ENCODE results near the gene DERL2.

DERL2 gene

DNA sequence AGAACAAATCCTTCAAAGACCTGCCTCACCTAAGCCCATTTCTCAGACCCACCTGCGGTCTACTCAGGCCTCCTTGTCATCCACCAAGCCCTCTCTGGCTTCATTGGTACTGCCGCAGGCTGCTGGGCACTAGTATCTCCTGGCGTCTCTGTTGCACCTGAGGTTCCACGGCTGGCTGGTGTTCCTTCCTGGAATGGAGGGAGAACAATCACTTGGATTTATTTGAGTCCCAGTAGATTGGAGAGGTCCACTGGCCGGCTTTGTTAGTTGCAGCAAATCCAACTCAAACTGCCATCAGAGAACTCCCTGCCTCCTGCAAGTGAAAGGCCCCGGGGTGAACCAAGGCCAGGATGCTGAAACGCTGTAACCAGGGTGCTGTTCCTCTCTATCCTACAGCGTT, 15.7 kb upstream of the DERL2 start:
- no peak overlapping the region for H3K27ac ChIP-seq (ENCODE audit: low read depth in 2 of 2, low read length in 2 of 2)
- H3K9ac ChIP-seq (ENCODE audit: low read depth in 1 of 2, low read length in 2 of 2): no peak overlapping the region
- H3K36me3 ChIP-seq (ENCODE audit: control insufficient read depth in 2 of 2, insufficient read depth in 2 of 2, low read length in 2 of 2): peaks cover 0 to 3% of the 10 kb centered on the region in 2 donors
- peaks cover 0 to 5% of the 10 kb centered on the region in 2 donors for H3K27me3 ChIP-seq (ENCODE audit: control insufficient read depth in 2 of 2, insufficient read depth in 2 of 2, low read length in 2 of 2)
- H3K4me3 ChIP-seq (ENCODE audit: low read length in 2 of 2): no peak overlapping the region
- no peaks in the 10 kb centered on the region for H3K4me1 ChIP-seq (ENCODE audit: control insufficient read depth in 2 of 2, insufficient read depth in 2 of 2, low read length in 2 of 2)
- H3K9me3 ChIP-seq (ENCODE audit: control insufficient read depth in 2 of 2, low read length in 2 of 2): no peaks in the 10 kb centered on the region

DNA sequence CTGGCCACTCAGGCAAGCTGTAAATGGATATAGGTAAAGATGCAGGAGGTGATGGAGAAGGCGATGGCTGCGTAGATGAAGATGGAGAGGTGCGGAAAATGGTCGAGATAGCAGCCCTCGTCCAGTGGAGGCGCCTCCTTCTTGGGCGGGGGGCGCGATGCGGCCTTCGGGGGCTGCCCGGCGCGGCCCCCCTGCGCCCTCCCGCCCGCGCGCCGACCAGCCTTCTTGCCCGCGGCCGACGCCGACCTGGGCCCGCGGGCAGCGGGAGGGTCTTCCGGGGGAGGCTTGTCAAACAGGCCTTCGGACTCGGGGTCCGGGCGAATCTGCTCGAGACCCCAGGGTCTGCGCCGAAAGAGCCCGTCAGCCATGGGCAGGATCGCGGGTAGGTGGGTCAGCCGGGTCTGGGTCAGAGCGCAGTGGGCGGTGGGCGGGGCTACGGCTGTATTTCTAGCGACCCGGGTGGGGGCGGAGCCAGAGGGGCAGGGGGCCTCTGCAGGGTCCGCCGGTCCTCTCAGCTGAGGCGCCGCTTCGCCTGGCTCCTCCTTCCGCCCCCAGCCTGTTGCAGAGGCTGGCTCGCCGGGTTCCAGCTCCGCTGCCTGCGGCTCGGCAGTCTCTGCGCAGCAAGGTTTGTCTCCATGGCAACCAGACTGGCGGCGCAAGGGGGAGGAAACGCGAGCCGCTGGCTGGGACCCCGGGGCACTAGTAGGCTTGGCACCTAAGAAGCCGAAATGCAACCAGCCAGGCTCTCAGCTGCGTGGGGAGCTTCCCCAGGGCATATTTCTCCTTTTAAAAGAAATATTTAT, 14.8 kb upstream of the DERL2 start:
- peaks cover 0 to 3% of the 10 kb centered on the region in 2 donors for H3K36me3 ChIP-seq (ENCODE audit: control insufficient read depth in 2 of 2, insufficient read depth in 2 of 2, low read length in 2 of 2)
- peaks cover 0 to 5% of the 10 kb centered on the region in 2 donors for H3K27me3 ChIP-seq (ENCODE audit: control insufficient read depth in 2 of 2, insufficient read depth in 2 of 2, low read length in 2 of 2)
- H3K9ac ChIP-seq (ENCODE audit: low read depth in 1 of 2, low read length in 2 of 2): peak overlapping the region; percentile 19 to 30
- no peaks in the 10 kb centered on the region for H3K4me1 ChIP-seq (ENCODE audit: control insufficient read depth in 2 of 2, insufficient read depth in 2 of 2, low read length in 2 of 2)
- H3K9me3 ChIP-seq (ENCODE audit: control insufficient read depth in 2 of 2, low read length in 2 of 2): no peaks in the 10 kb centered on the region
- H3K27ac ChIP-seq (ENCODE audit: low read depth in 2 of 2, low read length in 2 of 2): peak overlapping the region in 1 of 2 donors; percentile 23
- peak overlapping the region; percentile 51 for H3K4me3 ChIP-seq (ENCODE audit: low read length in 2 of 2)

DNA sequence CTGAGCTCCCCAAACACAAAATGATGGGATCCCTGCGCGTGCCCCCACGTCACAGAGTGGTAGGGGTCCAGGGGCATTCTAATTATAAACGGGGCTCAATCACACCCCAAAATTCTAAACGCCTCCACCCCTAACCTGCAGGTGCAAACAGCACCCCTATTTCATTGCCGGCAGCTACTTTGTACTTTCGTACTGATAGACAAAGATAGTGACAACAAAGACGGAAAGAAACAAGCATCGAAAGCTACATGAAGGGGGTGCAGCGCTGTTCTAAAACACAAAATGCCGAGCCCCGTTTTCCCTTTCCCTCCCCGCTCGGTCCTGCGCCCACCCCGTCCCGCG, 14.2 kb upstream of the DERL2 start:
- peaks cover 0 to 5% of the 10 kb centered on the region in 2 donors for H3K27me3 ChIP-seq (ENCODE audit: control insufficient read depth in 2 of 2, insufficient read depth in 2 of 2, low read length in 2 of 2)
- H3K9me3 ChIP-seq (ENCODE audit: control insufficient read depth in 2 of 2, low read length in 2 of 2): no peaks in the 10 kb centered on the region
- H3K27ac ChIP-seq (ENCODE audit: low read depth in 2 of 2, low read length in 2 of 2): no peak overlapping the region
- peak overlapping the region; percentile 19 to 30 for H3K9ac ChIP-seq (ENCODE audit: low read depth in 1 of 2, low read length in 2 of 2)
- H3K36me3 ChIP-seq (ENCODE audit: control insufficient read depth in 2 of 2, insufficient read depth in 2 of 2, low read length in 2 of 2): peaks cover 0 to 2% of the 10 kb centered on the region in 2 donors
- peak overlapping the region; percentile 51 for H3K4me3 ChIP-seq (ENCODE audit: low read length in 2 of 2)
- no peaks in the 10 kb centered on the region for H3K4me1 ChIP-seq (ENCODE audit: control insufficient read depth in 2 of 2, insufficient read depth in 2 of 2, low read length in 2 of 2)

DNA sequence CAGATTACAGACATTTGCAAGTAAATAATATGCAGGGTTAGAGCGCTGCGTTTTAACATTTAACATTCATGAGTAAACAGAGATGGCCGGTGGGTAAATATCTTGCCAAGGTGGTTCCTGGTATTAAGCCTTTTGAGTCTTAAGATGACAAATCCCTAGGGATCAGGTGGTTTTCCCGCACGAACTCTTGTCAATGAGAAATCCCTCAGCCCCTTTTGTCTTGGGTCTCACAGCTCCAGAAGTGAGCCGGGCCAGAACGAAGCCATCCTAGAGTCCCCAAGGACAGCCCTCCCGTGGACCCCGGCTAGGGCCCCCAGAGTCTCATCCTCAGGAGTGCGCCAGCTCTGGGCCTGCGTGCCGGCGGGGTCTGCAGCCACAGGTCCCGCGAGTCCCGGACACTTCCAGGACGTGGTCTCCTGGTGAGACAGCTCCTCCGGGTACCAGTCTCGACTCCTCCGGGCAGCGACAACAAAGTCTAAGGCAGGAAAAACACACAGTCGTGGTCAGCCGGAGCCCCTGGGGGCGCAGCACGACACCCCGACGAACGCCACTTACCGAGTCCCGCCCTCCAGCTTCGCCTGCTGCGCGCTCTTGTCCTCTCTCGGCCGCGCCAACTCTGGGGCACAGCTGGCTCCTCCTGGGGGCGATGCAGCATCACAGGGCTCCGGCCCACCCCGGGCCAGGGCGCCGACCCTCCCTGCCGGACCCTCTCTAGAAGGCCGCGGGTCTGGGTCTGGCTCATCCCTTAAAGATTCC, 13.7 kb upstream of the DERL2 start:
- H3K27me3 ChIP-seq (ENCODE audit: control insufficient read depth in 2 of 2, insufficient read depth in 2 of 2, low read length in 2 of 2): peaks cover 0 to 5% of the 10 kb centered on the region in 2 donors
- H3K4me3 ChIP-seq (ENCODE audit: low read length in 2 of 2): peak overlapping the region in 1 of 2 donors; percentile 51
- no peaks in the 10 kb centered on the region for H3K9me3 ChIP-seq (ENCODE audit: control insufficient read depth in 2 of 2, low read length in 2 of 2)
- no peaks in the 10 kb centered on the region for H3K36me3 ChIP-seq (ENCODE audit: control insufficient read depth in 2 of 2, insufficient read depth in 2 of 2, low read length in 2 of 2)
- peak overlapping the region in 1 of 2 donors; percentile 6 for H3K9ac ChIP-seq (ENCODE audit: low read depth in 1 of 2, low read length in 2 of 2)
- no peak overlapping the region for H3K27ac ChIP-seq (ENCODE audit: low read depth in 2 of 2, low read length in 2 of 2)
- no peaks in the 10 kb centered on the region for H3K4me1 ChIP-seq (ENCODE audit: control insufficient read depth in 2 of 2, insufficient read depth in 2 of 2, low read length in 2 of 2)

DNA sequence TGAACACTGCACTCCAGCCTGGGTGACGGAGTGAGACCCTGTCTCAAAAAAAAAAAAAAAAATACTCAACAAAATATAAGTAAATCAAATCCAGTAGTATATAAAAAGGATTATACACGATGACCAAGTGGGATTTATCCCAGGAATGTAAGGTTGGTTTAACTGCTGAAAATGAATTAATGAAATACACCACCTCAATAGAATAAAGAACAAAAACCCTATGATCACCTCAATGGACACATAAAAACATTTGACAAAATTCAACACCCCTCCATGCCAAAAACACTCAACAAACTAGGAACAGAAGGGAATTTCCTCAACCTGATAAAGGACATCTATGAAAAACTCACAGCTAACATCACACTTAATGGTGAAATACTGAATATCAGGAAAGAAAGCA, 7.0 kb upstream of the DERL2 start:
- H3K9ac ChIP-seq (ENCODE audit: low read depth in 1 of 2, low read length in 2 of 2): no peak overlapping the region
- H3K36me3 ChIP-seq (ENCODE audit: control insufficient read depth in 2 of 2, insufficient read depth in 2 of 2, low read length in 2 of 2): peaks cover 9 to 18% of the 10 kb centered on the region in 2 donors
- H3K9me3 ChIP-seq (ENCODE audit: control insufficient read depth in 2 of 2, low read length in 2 of 2): no peaks in the 10 kb centered on the region
- H3K27me3 ChIP-seq (ENCODE audit: control insufficient read depth in 2 of 2, insufficient read depth in 2 of 2, low read length in 2 of 2): no peaks in the 10 kb centered on the region
- H3K4me1 ChIP-seq (ENCODE audit: control insufficient read depth in 2 of 2, insufficient read depth in 2 of 2, low read length in 2 of 2): no peaks in the 10 kb centered on the region
- no peak overlapping the region for H3K27ac ChIP-seq (ENCODE audit: low read depth in 2 of 2, low read length in 2 of 2)
- H3K4me3 ChIP-seq (ENCODE audit: low read length in 2 of 2): no peak overlapping the region

DNA sequence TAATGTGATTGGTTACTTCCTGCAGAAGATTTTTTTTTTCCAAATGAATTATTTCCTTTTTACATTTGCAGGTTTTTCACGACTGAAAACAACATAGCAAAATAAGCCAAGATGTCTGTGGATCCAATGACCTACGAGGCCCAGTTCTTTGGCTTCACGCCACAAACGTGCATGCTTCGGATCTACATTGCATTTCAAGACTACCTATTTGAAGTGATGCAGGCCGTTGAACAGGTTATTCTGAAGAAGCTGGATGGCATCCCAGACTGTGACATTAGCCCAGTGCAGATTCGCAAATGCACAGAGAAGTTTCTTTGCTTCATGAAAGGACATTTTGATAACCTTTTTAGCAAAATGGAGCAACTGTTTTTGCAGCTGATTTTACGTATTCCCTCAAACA, 2.8 kb upstream of the DERL2 start:
- H3K27ac ChIP-seq (ENCODE audit: low read depth in 2 of 2, low read length in 2 of 2): no peak overlapping the region
- no peak overlapping the region for H3K9ac ChIP-seq (ENCODE audit: low read depth in 1 of 2, low read length in 2 of 2)
- peaks cover 12 to 22% of the 10 kb centered on the region in 2 donors for H3K36me3 ChIP-seq (ENCODE audit: control insufficient read depth in 2 of 2, insufficient read depth in 2 of 2, low read length in 2 of 2)
- H3K27me3 ChIP-seq (ENCODE audit: control insufficient read depth in 2 of 2, insufficient read depth in 2 of 2, low read length in 2 of 2): no peaks in the 10 kb centered on the region
- peaks cover 15 to 17% of the 10 kb centered on the region in 2 donors for H3K4me1 ChIP-seq (ENCODE audit: control insufficient read depth in 2 of 2, insufficient read depth in 2 of 2, low read length in 2 of 2)
- H3K9me3 ChIP-seq (ENCODE audit: control insufficient read depth in 2 of 2, low read length in 2 of 2): no peaks in the 10 kb centered on the region
- H3K4me3 ChIP-seq (ENCODE audit: low read length in 2 of 2): no peak overlapping the region

DNA sequence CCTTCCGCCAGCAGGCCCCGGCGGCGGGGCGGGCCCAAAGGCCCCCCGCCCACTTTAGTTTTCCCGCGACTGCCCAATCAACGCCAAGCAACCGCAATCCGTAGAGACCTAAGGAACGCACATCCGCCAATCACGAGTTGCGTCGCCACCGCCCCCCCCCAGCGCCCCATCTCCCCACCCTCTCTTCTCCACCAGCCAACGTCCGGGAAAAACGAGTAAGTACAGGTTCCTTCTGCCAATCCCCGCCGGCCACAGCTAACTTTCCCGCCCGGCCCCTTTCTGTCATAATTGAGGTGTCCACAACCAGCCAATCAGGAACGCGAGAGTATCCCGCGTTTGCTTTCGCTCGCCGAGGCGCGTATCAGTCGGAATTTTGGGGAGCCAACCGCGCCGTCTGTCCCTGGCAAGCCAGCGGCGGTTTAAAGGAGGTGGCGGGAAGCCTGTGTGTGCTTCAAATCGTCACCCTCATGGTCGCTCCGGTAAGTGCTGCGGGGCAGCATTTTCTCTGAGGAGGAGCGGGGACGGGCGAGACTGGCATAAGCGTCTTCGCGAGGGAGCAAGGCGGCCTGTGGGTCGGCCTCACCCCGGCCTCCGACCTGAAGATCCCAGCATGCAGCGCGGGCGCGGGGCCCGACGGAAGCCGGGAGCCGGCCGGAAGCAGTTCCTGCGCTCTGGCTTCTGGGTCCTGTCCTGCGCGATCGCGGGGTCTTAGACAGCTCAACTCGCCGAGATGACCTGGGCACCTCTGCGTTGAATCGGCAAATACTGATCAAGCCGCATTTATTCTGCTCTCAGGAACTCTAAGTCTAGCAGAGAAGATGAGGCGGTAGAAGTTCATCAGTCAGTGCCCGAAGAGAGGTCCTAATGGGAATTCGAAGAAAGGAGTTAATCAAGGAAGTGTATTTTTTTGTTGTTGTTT, 487 bp upstream of the DERL2 start, which contains the start of gene MIS12:
Gene MIS12 (plus strand): TSS at position 361 of the 919 bp plus-strand sequence. CDS start 2,297 bp downstream, outside the sequence.
- H3K36me3 ChIP-seq (ENCODE audit: control insufficient read depth in 2 of 2, insufficient read depth in 2 of 2, low read length in 2 of 2): peaks cover 22 to 35% of the 10 kb centered on the region in 2 donors

DNA sequence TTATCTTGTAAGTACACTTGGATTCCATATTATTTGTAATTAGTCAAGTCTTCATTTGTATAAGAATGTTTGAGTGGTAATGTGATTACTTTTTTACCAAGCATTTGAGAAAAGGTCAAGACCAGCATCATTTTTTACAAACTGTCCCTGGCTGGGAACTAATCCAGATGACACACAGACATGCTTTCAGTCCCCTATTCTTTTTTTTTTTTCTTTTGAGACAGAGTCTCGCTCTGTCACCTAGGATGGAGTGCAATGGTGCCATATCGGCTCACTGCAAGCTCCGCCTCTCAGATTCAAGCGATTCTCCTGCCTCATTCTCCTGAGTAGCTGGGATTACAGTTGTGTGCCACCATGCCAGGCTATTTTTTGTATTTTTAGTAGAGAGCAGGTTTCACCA, 4.5 kb downstream of the DERL2 start:
- Histone ChIP-seq H3K27me3 (ENCODE audit: control insufficient read depth in 2 of 2, insufficient read depth in 2 of 2, low read length in 2 of 2) (no peaks in the 10 kb centered on the region), H3K4me3 (ENCODE audit: low read length in 2 of 2) (no peak overlapping the region), H3K9ac (ENCODE audit: low read depth in 1 of 2, low read length in 2 of 2) (no peak overlapping the region), H3K36me3 (ENCODE audit: control insufficient read depth in 2 of 2, insufficient read depth in 2 of 2, low read length in 2 of 2) (peaks cover 53 to 64% of the 10 kb centered on the region in 2 donors), H3K9me3 (ENCODE audit: control insufficient read depth in 2 of 2, low read length in 2 of 2) (no peaks in the 10 kb centered on the region), H3K4me1 (ENCODE audit: control insufficient read depth in 2 of 2, insufficient read depth in 2 of 2, low read length in 2 of 2) (peaks cover 5 to 6% of the 10 kb centered on the region in 2 donors), H3K27ac (ENCODE audit: low read depth in 2 of 2, low read length in 2 of 2) (no peak overlapping the region)

More for the DNA sequence above, 487 bp upstream of the DERL2 start, which contains the start of gene MIS12:
- peak within 1 kb of the TSS; percentile 92 to 99 for H3K4me3 ChIP-seq (ENCODE audit: low read length in 2 of 2)
- peak within 1 kb of the TSS; percentile 100 for H3K27ac ChIP-seq (ENCODE audit: low read depth in 2 of 2, low read length in 2 of 2)
- no peaks in the 10 kb centered on the region for H3K9me3 ChIP-seq (ENCODE audit: control insufficient read depth in 2 of 2, low read length in 2 of 2)
- H3K9ac ChIP-seq (ENCODE audit: low read depth in 1 of 2, low read length in 2 of 2): peak within 1 kb of the TSS; percentile 96 to 99
- H3K27me3 ChIP-seq (ENCODE audit: control insufficient read depth in 2 of 2, insufficient read depth in 2 of 2, low read length in 2 of 2): no peaks in the 10 kb centered on the region
- peaks cover 15 to 17% of the 10 kb centered on the region in 2 donors for H3K4me1 ChIP-seq (ENCODE audit: control insufficient read depth in 2 of 2, insufficient read depth in 2 of 2, low read length in 2 of 2)

DNA sequence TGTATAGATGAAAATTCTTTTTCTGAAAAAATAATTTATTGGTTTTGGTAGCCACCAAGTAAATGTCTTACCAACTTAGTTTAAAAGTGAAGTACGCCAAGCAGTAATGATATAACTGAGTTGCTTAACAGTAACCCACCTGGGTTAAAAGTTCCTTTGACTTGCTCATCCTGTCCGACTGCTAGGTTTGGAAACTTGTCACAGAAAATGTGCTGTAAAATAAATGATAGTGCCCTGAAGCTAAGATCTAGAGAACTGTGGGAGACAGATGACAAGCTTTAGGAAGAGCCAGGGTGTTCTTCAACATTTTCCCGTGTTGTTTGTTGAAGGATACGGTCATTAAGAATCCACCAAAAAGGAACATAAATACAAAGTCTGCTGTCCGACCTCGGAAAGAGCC, 5.0 kb downstream of the DERL2 start:
- Histone ChIP-seq H3K27me3 (ENCODE audit: control insufficient read depth in 2 of 2, insufficient read depth in 2 of 2, low read length in 2 of 2) (no peaks in the 10 kb centered on the region), H3K9ac (ENCODE audit: low read depth in 1 of 2, low read length in 2 of 2) (no peak overlapping the region), H3K9me3 (ENCODE audit: control insufficient read depth in 2 of 2, low read length in 2 of 2) (no peaks in the 10 kb centered on the region), H3K36me3 (ENCODE audit: control insufficient read depth in 2 of 2, insufficient read depth in 2 of 2, low read length in 2 of 2) (peaks cover 53 to 64% of the 10 kb centered on the region in 2 donors), H3K4me1 (ENCODE audit: control insufficient read depth in 2 of 2, insufficient read depth in 2 of 2, low read length in 2 of 2) (peaks cover 5 to 6% of the 10 kb centered on the region in 2 donors), H3K4me3 (ENCODE audit: low read length in 2 of 2) (no peak overlapping the region), H3K27ac (ENCODE audit: low read depth in 2 of 2, low read length in 2 of 2) (no peak overlapping the region)

All from mucosa of rectum (tissue), 2 donors.